ENCODE results near the gene C1orf232. TPM values are rescaled to one million over a fixed set of nuclear protein-coding genes. Genes with fewer than 3 reads are reported as not detected.

C1orf232 gene
- not detected in 2 replicates for total RNA-seq (2021)
- long read RNA-seq: 0 reads

- Histone ChIP-seq H2AFZ (ENCODE audit: low read length) (no peak within 1 kb of the TSS), H3K9ac (ENCODE audit: extremely low read depth, insufficient read length, low read length) (peak within 1 kb of the TSS; percentile 74), H2BK20ac (ENCODE audit: low read depth, low read length, poor library complexity, severe bottlenecking) (no peak within 1 kb of the TSS), H2BK120ac (ENCODE audit: low read depth, low read length, poor library complexity, severe bottlenecking) (no peak within 1 kb of the TSS), H3K4me2 (ENCODE audit: insufficient read depth, insufficient read length, low read length) (peak within 1 kb of the TSS; percentile 78), H4K91ac (ENCODE audit: insufficient read length, low read depth, low read length) (no peak within 1 kb of the TSS), H2BK12ac (ENCODE audit: insufficient read length, low read depth, low read length) (no peak within 1 kb of the TSS), H3T11ph (ENCODE audit: low read length) (no peak within 1 kb of the TSS), H3K9me3 (ENCODE audit: control insufficient read depth, low read depth, low read length) (no peaks in the 10 kb centered on the region), H3K79me1 (ENCODE audit: insufficient read depth, low read depth, low read length, poor library complexity, severe bottlenecking) (peaks cover 4% of the 10 kb centered on the region), H3K27ac (ENCODE audit: insufficient read length, low read depth, low read length) (no peak within 1 kb of the TSS), H3K23ac (ENCODE audit: insufficient read length, low read depth, low read length) (no peak within 1 kb of the TSS), H3K79me2 (ENCODE audit: insufficient read depth, low read length) (peaks cover 4% of the 10 kb centered on the region; the same call in 1 of the 2 replicates), H4K5ac (ENCODE audit: insufficient read length, low read depth, low read length) (no peak within 1 kb of the TSS), H4K20me1 (ENCODE audit: control insufficient read depth, insufficient read depth, insufficient read length) (no peaks in the 10 kb centered on the region), H3K4me1 (ENCODE audit: insufficient read depth, low read length) (peaks cover 6% of the 10 kb centered on the region; the same call in 1 of the 2 replicates), H3K27me3 (ENCODE audit: insufficient read depth, low read length) (peaks cover 3% of the 10 kb centered on the region; the same call in 1 of the 2 replicates), H3K23me2 (ENCODE audit: insufficient read length, low read depth, low read length, poor library complexity, severe bottlenecking) (peaks cover 16% of the 10 kb centered on the region), H2BK15ac (ENCODE audit: low read depth, low read length) (no peak within 1 kb of the TSS), H2AK5ac (ENCODE audit: insufficient read length, low read length) (no peak within 1 kb of the TSS), H3K18ac (ENCODE audit: insufficient read length, low read depth, low read length) (no peak within 1 kb of the TSS), H2BK5ac (ENCODE audit: insufficient read length, low read length) (no peak within 1 kb of the TSS), H3K56ac (ENCODE audit: insufficient read length, low read depth, low read length) (no peak within 1 kb of the TSS), H3K4ac (ENCODE audit: low read depth, low read length) (no peak within 1 kb of the TSS), H3K14ac (ENCODE audit: insufficient read depth, low read length) (peak within 1 kb of the TSS; percentile 60; the same call in 1 of the 2 replicates), H4K8ac (replicated peaks; ENCODE audit: insufficient read length, low read depth, low read length) (no peak within 1 kb of the TSS)
- DNase-seq: no peak
- peak within 1 kb of the TSS; percentile 83 to 88 for H3K4me3 Mint-ChIP-seq
- WGBS (ENCODE audit: extremely low coverage, insufficient read length, low lambda C conversion rate): no CpG with 5 or more reads among the region's 5 CpGs
- peak within 1 kb of the TSS; percentile 63 to 93 (median 67); a peak in 3 of 7 replicates for H3K27ac Mint-ChIP-seq
- peaks cover 0 to 8% (median 7%) of the 10 kb centered on the region in 3 experiments; a peak in 3 of 7 replicates for H3K36me3 Mint-ChIP-seq (ENCODE audit: insufficient read depth in 1 of 3, low read depth in 3 of 3)
- no peak for TF ChIP-seq CTCF (conservative IDR thresholded peaks at IDR 0.05)
- H3K27me3 Mint-ChIP-seq (ENCODE audit: low read depth): peaks cover 45% of the 10 kb centered on the region
- H3K4me1 Mint-ChIP-seq: peaks cover 33 to 59% of the 10 kb centered on the region in 2 experiments
- H3K9me3 Mint-ChIP-seq: no peaks in the 10 kb centered on the region
Measured at GRCh38 chr1:26168410-26169197, at the start of gene C1orf232. Gene C1orf232 (minus strand): TSS chr1:26168963. CDS start chr1:26168499, 464 bp downstream.

Measured in H9 (cell line).